ENCODE measurements around the gene TRMT2A. TPM values are rescaled to one million over a fixed set of nuclear protein-coding genes. Genes with fewer than 3 reads are reported as not detected.
"Not testable (repeated sequence)": the region's sequence is repeated elsewhere in the genome, so short reads cannot be mapped to it uniquely, and the experiment has no call there.

Gene TRMT2A
- total RNA-seq, 2 experiments from 2014 or later, result 97.5 to 118 TPM

- H4K20me1 ChIP-seq (ENCODE audit: insufficient read depth, low read length), result no peaks in the 10 kb centered on the region
- no peaks in the 10 kb centered on the region for H3K36me3 ChIP-seq (ENCODE audit: insufficient read depth, low read length)
- no peak for DNase-seq (ENCODE audit: low spot score)
- no peaks in the 10 kb centered on the region for H3K9me2 ChIP-seq (ENCODE audit: insufficient read depth, low read length)
- no peak overlapping the region for H3K4me3 ChIP-seq (ENCODE audit: low read depth, low read length, poor library complexity, severe bottlenecking)
- no peak overlapping the region for H3K27ac ChIP-seq (ENCODE audit: low read depth, low read length, poor library complexity, severe bottlenecking)
- intact Hi-C loops (cut with micrococcal nuclease; ENCODE audit: unreplicated experiment), result no loop called here
- no peaks in the 10 kb centered on the region for H3K9me3 ChIP-seq (ENCODE audit: low read length)
- no peak for TF ChIP-seq EZH2phosphoT487 (IDR thresholded peaks at IDR 0.05; ENCODE audit: borderline replicate concordance, low read depth, low read length)
- TF ChIP-seq CTCF (conservative IDR thresholded peaks at IDR 0.05; ENCODE audit: low read length), result no peak
- ChIA-PET CTCF (ENCODE audit: unreplicated experiment) (no interaction called here), POLR2A (no interaction called here)
- no peaks in the 10 kb centered on the region for H3K79me2 ChIP-seq (ENCODE audit: insufficient read depth, low read depth, low read length)
- H3K4me2 ChIP-seq (ENCODE audit: low read length), result no peak overlapping the region
- no peak overlapping the region for H2AFZ ChIP-seq (ENCODE audit: low read length)
- H3K4me1 ChIP-seq (ENCODE audit: insufficient read depth, low read length, poor library complexity, severe bottlenecking), result no peaks in the 10 kb centered on the region
- no TSS peak for BruUV-seq (replicated peaks)
These were observed 43.0 kb upstream of the TRMT2A start for GRCh38 chr22:20160041-20160440.

GRCh38 chr22:20159531-20159930, 42.5 kb upstream of the TRMT2A start:
- H2AFZ ChIP-seq (ENCODE audit: low read length); H3K79me2 ChIP-seq (ENCODE audit: insufficient read depth, low read depth, low read length); BruUV-seq (replicated peaks); H4K20me1 ChIP-seq (ENCODE audit: insufficient read depth, low read length); H3K4me3 ChIP-seq (ENCODE audit: low read depth, low read length, poor library complexity, severe bottlenecking); H3K36me3 ChIP-seq (ENCODE audit: insufficient read depth, low read length); POLR2A ChIA-PET; H3K4me1 ChIP-seq (ENCODE audit: insufficient read depth, low read length, poor library complexity, severe bottlenecking); H3K9me2 ChIP-seq (ENCODE audit: insufficient read depth, low read length); H3K9me3 ChIP-seq (ENCODE audit: low read length); CTCF ChIA-PET (ENCODE audit: unreplicated experiment); H3K4me2 ChIP-seq (ENCODE audit: low read length); H3K27ac ChIP-seq (ENCODE audit: low read depth, low read length, poor library complexity, severe bottlenecking); DNase-seq (ENCODE audit: low spot score): not testable (repeated sequence)
- intact Hi-C loops (cut with micrococcal nuclease; ENCODE audit: unreplicated experiment), result loop anchor here (10.0 kb wide), 2 partner anchors 295 to 535 kb away; no protein-coding TSS in a partner anchor

- BruUV-seq (replicated peaks), result no TSS peak
- H3K36me3 ChIP-seq (ENCODE audit: insufficient read depth, low read length), result no peaks in the 10 kb centered on the region
- no peaks in the 10 kb centered on the region for H3K9me2 ChIP-seq (ENCODE audit: insufficient read depth, low read length)
- no peaks in the 10 kb centered on the region for H3K9me3 ChIP-seq (ENCODE audit: low read length)
- H2AFZ ChIP-seq (ENCODE audit: low read length), result no peak overlapping the region
- H3K4me1 ChIP-seq (ENCODE audit: insufficient read depth, low read length, poor library complexity, severe bottlenecking), result no peaks in the 10 kb centered on the region
- H3K27ac ChIP-seq (ENCODE audit: low read depth, low read length, poor library complexity, severe bottlenecking), result no peak overlapping the region
- intact Hi-C loops (cut with micrococcal nuclease; ENCODE audit: unreplicated experiment), result loop anchor here (10.0 kb wide), 2 partner anchors 296 to 536 kb away; no protein-coding TSS in a partner anchor
- no peaks in the 10 kb centered on the region for H3K79me2 ChIP-seq (ENCODE audit: insufficient read depth, low read depth, low read length)
- TF ChIP-seq CTCF (conservative IDR thresholded peaks at IDR 0.05; ENCODE audit: low read length) (no peak), EZH2phosphoT487 (IDR thresholded peaks at IDR 0.05; ENCODE audit: borderline replicate concordance, low read depth, low read length) (no peak)
- no peak overlapping the region for H3K4me3 ChIP-seq (ENCODE audit: low read depth, low read length, poor library complexity, severe bottlenecking)
- ChIA-PET CTCF (ENCODE audit: unreplicated experiment) (no interaction called here), POLR2A (no interaction called here)
- no peak for DNase-seq (ENCODE audit: low spot score)
- no peaks in the 10 kb centered on the region for H4K20me1 ChIP-seq (ENCODE audit: insufficient read depth, low read length)
- H3K4me2 ChIP-seq (ENCODE audit: low read length), result no peak overlapping the region
These were observed 42.0 kb upstream of the TRMT2A start for GRCh38 chr22:20159076-20159475.

Measured in OCI-LY7 (cell line).